Measurements from ENCODE around the gene SUPT3H. TPM values are rescaled to one million over a fixed set of nuclear protein-coding genes. Genes with fewer than 3 reads are reported as not detected.

Gene SUPT3H
- total RNA-seq, 4 donors from 2014 or later, result 0.80 to 12.7 (median 3.0) TPM

DNA sequence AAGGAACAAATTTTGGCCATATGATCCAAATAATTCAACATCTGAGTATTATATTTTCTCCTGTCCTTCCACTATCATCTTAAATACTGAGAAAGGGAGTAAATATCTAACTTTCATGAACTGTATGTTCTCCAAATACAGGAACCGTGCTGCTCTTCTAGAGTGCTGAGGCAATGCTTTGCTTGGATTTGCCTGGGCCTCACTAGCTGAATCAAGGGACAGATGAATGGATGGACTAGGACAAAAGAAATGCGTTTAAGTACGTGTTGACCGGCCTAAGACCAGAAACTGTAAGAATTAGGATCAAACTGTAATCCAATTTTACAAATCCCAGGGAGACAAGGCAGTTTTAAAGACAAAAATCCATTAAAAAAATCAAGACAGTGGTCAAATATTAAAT, 412.0 kb downstream of the SUPT3H start:
- H3K27ac ChIP-seq, result no peak overlapping the region
- H3K27me3 ChIP-seq, result no peaks in the 10 kb centered on the region
- DNase-seq, result no peak
- no peaks in the 10 kb centered on the region for H3K36me3 ChIP-seq
- 97 to 98% methylated on average over 4 of the region's 4 CpGs for WGBS, 2 donors (ENCODE audit: low coverage in 1 of 2)
- H3K4me3 ChIP-seq, result no peak overlapping the region
- TF ChIP-seq POLR2A (IDR thresholded peaks at IDR 0.05), result no peak
- TF ChIP-seq, protein P1, sequence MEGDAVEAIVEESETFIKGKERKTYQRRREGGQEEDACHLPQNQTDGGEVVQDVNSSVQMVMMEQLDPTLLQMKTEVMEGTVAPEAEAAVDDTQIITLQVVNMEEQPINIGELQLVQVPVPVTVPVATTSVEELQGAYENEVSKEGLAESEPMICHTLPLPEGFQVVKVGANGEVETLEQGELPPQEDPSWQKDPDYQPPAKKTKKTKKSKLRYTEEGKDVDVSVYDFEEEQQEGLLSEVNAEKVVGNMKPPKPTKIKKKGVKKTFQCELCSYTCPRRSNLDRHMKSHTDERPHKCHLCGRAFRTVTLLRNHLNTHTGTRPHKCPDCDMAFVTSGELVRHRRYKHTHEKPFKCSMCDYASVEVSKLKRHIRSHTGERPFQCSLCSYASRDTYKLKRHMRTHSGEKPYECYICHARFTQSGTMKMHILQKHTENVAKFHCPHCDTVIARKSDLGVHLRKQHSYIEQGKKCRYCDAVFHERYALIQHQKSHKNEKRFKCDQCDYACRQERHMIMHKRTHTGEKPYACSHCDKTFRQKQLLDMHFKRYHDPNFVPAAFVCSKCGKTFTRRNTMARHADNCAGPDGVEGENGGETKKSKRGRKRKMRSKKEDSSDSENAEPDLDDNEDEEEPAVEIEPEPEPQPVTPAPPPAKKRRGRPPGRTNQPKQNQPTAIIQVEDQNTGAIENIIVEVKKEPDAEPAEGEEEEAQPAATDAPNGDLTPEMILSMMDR (IDR thresholded peaks at IDR 0.05), result no peak
- TF ChIP-seq EP300 (IDR thresholded peaks at IDR 0.05; ENCODE audit: low read depth), result no peak
- TF ChIP-seq POLR2AphosphoS5 (IDR thresholded peaks at IDR 0.05), result no peak
- H3K4me1 ChIP-seq, result no peaks in the 10 kb centered on the region
- intact Hi-C loops (cut with DNase I; ENCODE audit: low total_unique reads), result no loop called here
- no peaks in the 10 kb centered on the region for H3K9me3 ChIP-seq
- in situ Hi-C loops (cut with MboI; ENCODE audit: low pct_ligation_motif_present in 1 of 4, low pct_unique_long_range_greater_than_20kb in 1 of 4, low sequenced_read_pairs in 3 of 4), result no loop called here

DNA sequence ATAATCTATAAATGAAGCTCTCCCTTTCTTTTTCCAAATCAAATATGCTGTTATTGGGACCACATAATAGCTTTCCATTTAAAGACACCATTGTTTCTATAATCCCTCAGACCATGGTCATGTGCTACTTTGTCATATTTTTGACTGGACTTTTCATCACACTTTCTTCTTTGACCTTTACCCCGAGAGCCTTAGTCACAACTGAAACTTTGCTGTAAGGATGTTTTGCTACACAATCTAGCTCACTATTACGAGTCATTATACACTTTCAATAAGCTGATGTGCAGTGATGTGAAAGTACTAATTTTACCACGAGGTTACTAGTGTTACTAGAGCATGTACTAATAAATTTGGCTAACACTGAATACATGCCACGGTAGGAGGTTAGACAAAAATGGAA, 416.8 kb downstream of the SUPT3H start:
- WGBS, 2 donors (ENCODE audit: low coverage in 1 of 2), result 70 to 73% methylated on average over 4 of the region's 4 CpGs
- in situ Hi-C loops (cut with MboI; ENCODE audit: low pct_ligation_motif_present in 1 of 4, low pct_unique_long_range_greater_than_20kb in 1 of 4, low sequenced_read_pairs in 3 of 4) (no loop called here), intact Hi-C loops (cut with DNase I; ENCODE audit: low total_unique reads) (no loop called here)
- Histone ChIP-seq H3K9me3 (no peaks in the 10 kb centered on the region), H3K27ac (no peak overlapping the region), H3K4me1 (no peaks in the 10 kb centered on the region), H3K4me3 (no peak overlapping the region), H3K36me3 (no peaks in the 10 kb centered on the region), H3K27me3 (no peaks in the 10 kb centered on the region)
- TF ChIP-seq POLR2AphosphoS5 (IDR thresholded peaks at IDR 0.05) (no peak), EP300 (IDR thresholded peaks at IDR 0.05; ENCODE audit: low read depth) (no peak), POLR2A (IDR thresholded peaks at IDR 0.05) (no peak)
- TF ChIP-seq, protein P1 (IDR thresholded peaks at IDR 0.05), result no peak
- no peak for DNase-seq

DNA sequence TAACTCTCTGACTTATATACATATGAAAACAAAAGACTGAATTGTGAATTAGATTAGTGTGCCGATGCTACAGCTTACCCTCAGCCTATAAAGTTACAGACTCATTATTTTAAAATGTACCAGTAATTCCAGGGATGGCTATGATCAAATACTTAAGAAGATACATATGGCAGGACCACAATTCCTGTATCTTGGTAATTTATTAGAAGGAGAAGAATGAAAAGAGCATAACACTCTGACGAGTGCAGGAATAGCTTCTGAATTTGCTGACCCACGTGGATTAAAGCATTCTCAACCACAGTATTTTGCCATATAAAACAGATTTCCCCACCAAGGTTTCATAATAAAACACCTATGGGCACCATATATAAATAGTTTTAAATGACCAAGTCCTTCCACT, 418.1 kb downstream of the SUPT3H start:
- H3K27ac ChIP-seq, result no peak overlapping the region
- intact Hi-C loops (cut with DNase I; ENCODE audit: low total_unique reads) (no loop called here), in situ Hi-C loops (cut with MboI; ENCODE audit: low pct_ligation_motif_present in 1 of 4, low pct_unique_long_range_greater_than_20kb in 1 of 4, low sequenced_read_pairs in 3 of 4) (no loop called here)
- no peaks in the 10 kb centered on the region for H3K36me3 ChIP-seq
- TF ChIP-seq POLR2AphosphoS5 (IDR thresholded peaks at IDR 0.05), result no peak
- no peak for TF ChIP-seq POLR2A (IDR thresholded peaks at IDR 0.05)
- TF ChIP-seq, protein P1 (IDR thresholded peaks at IDR 0.05), result no peak
- TF ChIP-seq EP300 (IDR thresholded peaks at IDR 0.05; ENCODE audit: low read depth), result no peak
- no peak overlapping the region for H3K4me3 ChIP-seq
- no peaks in the 10 kb centered on the region for H3K9me3 ChIP-seq
- no peak for DNase-seq
- no peaks in the 10 kb centered on the region for H3K4me1 ChIP-seq
- 92 to 94% methylated on average over 3 of the region's 3 CpGs for WGBS, 2 donors (ENCODE audit: low coverage in 1 of 2)
- no peaks in the 10 kb centered on the region for H3K27me3 ChIP-seq

DNA sequence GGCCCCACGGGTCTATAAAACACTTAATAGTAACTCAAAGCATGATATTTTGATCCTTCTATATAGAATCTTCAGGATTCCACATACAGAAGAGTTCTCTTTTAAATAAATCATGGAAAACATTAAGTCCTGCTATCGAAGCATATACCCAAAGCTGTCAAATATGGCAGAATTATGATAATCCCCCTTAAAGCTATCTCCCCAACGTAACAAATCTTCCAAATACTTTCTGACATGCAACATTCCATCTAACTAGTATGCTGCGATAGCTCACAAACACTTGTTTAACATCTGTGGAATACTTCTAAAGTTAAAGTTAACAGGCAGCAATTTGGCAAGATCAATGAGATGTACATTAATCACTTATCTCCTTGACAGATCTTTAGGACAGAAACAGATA, 420.6 kb downstream of the SUPT3H start:
- Histone ChIP-seq H3K27me3 (no peaks in the 10 kb centered on the region), H3K27ac (no peak overlapping the region), H3K4me3 (no peak overlapping the region), H3K4me1 (no peaks in the 10 kb centered on the region), H3K36me3 (no peaks in the 10 kb centered on the region), H3K9me3 (no peaks in the 10 kb centered on the region)
- intact Hi-C loops (cut with DNase I; ENCODE audit: low total_unique reads) (no loop called here), in situ Hi-C loops (cut with MboI; ENCODE audit: low pct_ligation_motif_present in 1 of 4, low pct_unique_long_range_greater_than_20kb in 1 of 4, low sequenced_read_pairs in 3 of 4) (no loop called here)
- WGBS, 2 donors (ENCODE audit: low coverage in 1 of 2), result 79 to 92% methylated on average over 4 of the region's 4 CpGs
- DNase-seq, result no peak
- TF ChIP-seq, protein P1 (IDR thresholded peaks at IDR 0.05), result no peak
- TF ChIP-seq EP300 (IDR thresholded peaks at IDR 0.05; ENCODE audit: low read depth), result no peak
- TF ChIP-seq POLR2A (IDR thresholded peaks at IDR 0.05), result no peak
- no peak for TF ChIP-seq POLR2AphosphoS5 (IDR thresholded peaks at IDR 0.05)

Measured in transverse colon (tissue), 4 donors.